K562 (cell line): ENCODE data around the gene IPO9. TPM values are rescaled to one million over a fixed set of nuclear protein-coding genes. Genes with fewer than 3 reads are reported as not detected.

ENCODE experiments used
- BACH1 ChIP-seq: fragments of 200-800 bp; sonication (Bioruptor generic); IDR thresholded peaks from 2 replicates; pipeline ENCODE4 v1.6.1; 2016; ENCODE audit warnings: missing genetic modification characterization, missing compliant biosample characterization
- CXXC5 ChIP-seq: fragments of 250-450 bp; sonication (Bioruptor Pico); IDR thresholded peaks from 2 replicates; pipeline ENCODE4 v1.8.0; 2022; ENCODE audit warnings: inconsistent platforms, mild to moderate bottlenecking, moderate library complexity
- ETS1 ChIP-seq: conservative IDR thresholded peaks from 2 replicates; pipeline ENCODE4 v1.6.1; 2011; ENCODE audit warnings: low read depth, mild to moderate bottlenecking, low read length; ENCODE audit not compliant: control insufficient read depth
- JUNB ChIP-seq: fragments of 450-650 bp; formaldehyde crosslinking; conservative IDR thresholded peaks from 2 replicates; pipeline ENCODE4 v1.4.0; 2020; ENCODE audit warnings: mild to moderate bottlenecking
- MXD1 ChIP-seq: fragments of 250-450 bp; sonication (Bioruptor Pico); IDR thresholded peaks from 2 replicates; pipeline ENCODE4 v1.8.0; 2021; ENCODE audit warnings: borderline replicate concordance, mild to moderate bottlenecking, moderate library complexity; ENCODE audit not compliant: poor library complexity, severe bottlenecking
- NCOR1 ChIP-seq: fragments of 450-650 bp; IDR thresholded peaks from 2 replicates; pipeline ENCODE4 v1.6.1; 2016; ENCODE audit warnings: mild to moderate bottlenecking, moderate library complexity
- PHF8 ChIP-seq: fragments of 200-600 bp; sonication (generic); IDR thresholded peaks from 2 replicates; pipeline ENCODE4 v1.6.1; 2012; ENCODE audit warnings: mixed run types, mild to moderate bottlenecking, inconsistent platforms, low read length, moderate library complexity, borderline replicate concordance
- PREB ChIP-seq: sonication (generic); formaldehyde crosslinking; IDR thresholded peaks from 2 replicates; pipeline ENCODE4 v1.8.1; 2023; ENCODE audit warnings: mild to moderate bottlenecking, missing genetic modification reagents
- PYGO2 ChIP-seq: fragments of 450-650 bp; IDR thresholded peaks from 2 replicates; pipeline ENCODE4 v1.6.1; 2016; ENCODE audit warnings: mild to moderate bottlenecking, missing genetic modification characterization, moderate library complexity, missing compliant biosample characterization
- RBFOX2 ChIP-seq: fragments of 200-400 bp; formaldehyde crosslinking; IDR thresholded peaks from 2 replicates; pipeline ENCODE4 v1.6.1; 2017; ENCODE audit warnings: low read depth, mild to moderate bottlenecking, low read length, moderate library complexity
- TEAD4 ChIP-seq, 2 experiments: sonication (generic) in 1 of 2; formaldehyde crosslinking in 1 of 2; IDR thresholded peaks; 2 replicates each; pipeline versions ENCODE4 v1.6.1 to v1.8.0; 2012 to 2022; ENCODE audit warnings: borderline replicate concordance in 1 of 2, inconsistent platforms in 1 of 2, low read length in 1 of 2, mild to moderate bottlenecking in 1 of 2, missing genetic modification reagents in 1 of 2
- UBTF ChIP-seq, 2 experiments: IDR thresholded peaks; 2 replicates each; pipeline ENCODE4 v1.6.1; 2012; ENCODE audit warnings: improper control_type of control experiment in 2 of 2, low read depth in 2 of 2, low read length in 2 of 2, borderline replicate concordance in 1 of 2
- ZBTB11 ChIP-seq, 3 experiments: fragments of 200-800 bp in 1 of 3; fragments of 250-450 bp in 1 of 3; fragments of 450-650 bp in 1 of 3; sonication (Bioruptor Pico) in 1 of 3; sonication (Bioruptor generic) in 1 of 3; formaldehyde crosslinking in 1 of 3; IDR thresholded peaks; 2 replicates each; pipeline versions ENCODE4 v1.6.1 to v1.8.0; 2016 to 2022; ENCODE audit warnings: mild to moderate bottlenecking in 2 of 3, missing genetic modification characterization in 2 of 3, missing compliant biosample characterization in 1 of 3, moderate library complexity in 1 of 3
- ZNF311 ChIP-seq: fragments of 250-450 bp; sonication (Bioruptor Pico); IDR thresholded peaks from 2 replicates; pipeline ENCODE4 v1.4.0; 2020; ENCODE audit warnings: mild to moderate bottlenecking, moderate library complexity
- ZNF57 ChIP-seq: fragments of 450-650 bp; formaldehyde crosslinking; IDR thresholded peaks from 2 replicates; pipeline ENCODE4 v1.4.0; 2020; ENCODE audit warnings: mild to moderate bottlenecking, moderate library complexity
- polyA plus RNA-seq, 8 experiments: library from polyadenylated mRNA; depleted of rRNA in 4 of 8; stranded (reverse) in 5 of 8; unstranded in 3 of 8; fragments of >200 nt; fragmentation: Nextera tagmentation in 2 of 8; fragmentation: Illumina TruSeq in 1 of 8; extraction: Ambion mirVana in 2 of 8; extraction: Trizol in 1 of 8; gene quantifications; 2 replicates each; pipeline versions ENCODE4 v1.2.1 to v1.2.3, GENCODE V29; 2011 to 2014; ENCODE audit warnings: inconsistent platforms in 1 of 8, missing spikeins in 1 of 8
- total RNA-seq, 7 experiments: library from RNA; depleted of rRNA in 6 of 7; stranded (reverse); fragments of >200 nt in 6 of 7; fragmentation: Illumina TruSeq in 2 of 7; extraction: Trizol in 2 of 7; gene quantifications; 2 replicates each; pipeline versions ENCODE4 v1.2.1 to v1.2.3, GENCODE V29; 2011 to 2021; ENCODE audit warnings: low replicate concordance in 1 of 7

The IPO9 gene
- total and polyA plus RNA-seq, 9 of the 15 experiments (the other 6 are each of a cell fraction or from before 2014, with no cell fraction given), result 27.9 to 78.6 (median 43.9) TPM

GRCh38 chr1:201888282-201889089 lies 59.5 kb downstream of the IPO9 start, which contains the start of gene SHISA4 (continued):
- TF ChIP-seq ZBTB11 (CRISPR knock-in tag; IDR thresholded peaks at IDR 0.05) (no peak), MXD1 (CRISPR knock-in tag) (no peak), RBFOX2 (peak; percentile 28; the same call in 1 of the 2 replicates), CXXC5 (CRISPR knock-in tag) (0 out of 2 replicates have a peak, but pooled peaks have one; percentile 10), ZNF57 (no peak), ZNF311 (no peak), ETS1 (no peak), JUNB (CRISPR knock-in tag) (no peak), NCOR1 (no peak), BACH1 (tag) (no peak), PHF8 (peak; percentile 37; the same call in 1 of the 2 replicates), PYGO2 (no peak), TEAD4 (IDR thresholded peaks at IDR 0.05; ENCODE audit: low read length) (no peak), TEAD4 (CRISPR knock-in tag; IDR thresholded peaks at IDR 0.05; ENCODE audit: borderline replicate concordance) (no peak), UBTF (IDR thresholded peaks at IDR 0.05; ENCODE audit: borderline replicate concordance in 1 of 2, low read depth in 2 of 2, low read length in 2 of 2) (no peak), PREB (CRISPR knock-in tag) (no peak)
